GM10266 (cell line): ENCODE measurements around the gene WSCD1.

Source experiments
- DNase-seq: peaks from one replicate; pipeline ENCODE4 v3.0.0; 2012; ENCODE audit errors: extremely low spot score
- CTCF ChIP-seq: IDR thresholded peaks from 2 replicates; pipeline ENCODE4 v1.5.1; 2012; ENCODE audit warnings: mild to moderate bottlenecking, low read depth; ENCODE audit not compliant: control insufficient read depth, insufficient read depth; ENCODE audit errors: missing control alignments

WSCD1 gene

GRCh38 chr17:6098050-6098822 lies 28.1 kb downstream of the WSCD1 start:
- no peak for TF ChIP-seq CTCF
- no peak for DNase-seq

- no peak for DNase-seq
- no peak for TF ChIP-seq CTCF
Measured at GRCh38 chr17:6098823-6099180, 28.6 kb downstream of the WSCD1 start.

- DNase-seq = no peak
- no peak for TF ChIP-seq CTCF
Measured at GRCh38 chr17:6099492-6099891, 29.3 kb downstream of the WSCD1 start.

- no peak for TF ChIP-seq CTCF
Measured at GRCh38 chr17:6100146-6100545, 30.0 kb downstream of the WSCD1 start.

GRCh38 chr17:6100891-6101500 lies 30.8 kb downstream of the WSCD1 start:
- DNase-seq = no peak
- TF ChIP-seq CTCF = no peak

More at GRCh38 chr17:6100146-6100545, 30.0 kb downstream of the WSCD1 start:
- no peak for DNase-seq

- TF ChIP-seq CTCF = no peak
- DNase-seq = no peak
Measured at GRCh38 chr17:6101706-6102105, 31.5 kb downstream of the WSCD1 start.

GRCh38 chr17:6102615-6103014 lies 32.4 kb downstream of the WSCD1 start:
- no peak for TF ChIP-seq CTCF
- no peak for DNase-seq
